ENCODE data around the gene CNTN4.
"Not testable (repeated sequence)": the region's sequence is repeated elsewhere in the genome, so short reads cannot be mapped to it uniquely, and the experiment has no call there.

Gene CNTN4

GRCh38 chr3:2934541-2934940, 835.9 kb downstream of the CNTN4 start:
- DNase-seq, result no peak

GRCh38 chr3:2937055-2937454, 838.4 kb downstream of the CNTN4 start:
- no peak for DNase-seq

- DNase-seq, result no peak
Measured at GRCh38 chr3:2937592-2937991, 838.9 kb downstream of the CNTN4 start.

- DNase-seq, result no peak
Measured at GRCh38 chr3:2938711-2939110, 840.0 kb downstream of the CNTN4 start.

GRCh38 chr3:2940062-2940461, 841.4 kb downstream of the CNTN4 start:
- DNase-seq, result no peak

GRCh38 chr3:2944628-2945027, 846.0 kb downstream of the CNTN4 start:
- DNase-seq, result no peak

GRCh38 chr3:2945121-2945520, 846.5 kb downstream of the CNTN4 start:
- no peak for DNase-seq

- no peak for DNase-seq
Measured at GRCh38 chr3:2947536-2947935, 848.9 kb downstream of the CNTN4 start.

GRCh38 chr3:2948882-2949281, 850.2 kb downstream of the CNTN4 start:
- DNase-seq, result no peak

- no peak for DNase-seq
Measured at GRCh38 chr3:2950159-2950558, 851.5 kb downstream of the CNTN4 start.

- no peak for DNase-seq
Measured at GRCh38 chr3:2957115-2957514, 858.4 kb downstream of the CNTN4 start.

- DNase-seq, result no peak
Measured at GRCh38 chr3:2958551-2958950, 859.9 kb downstream of the CNTN4 start.

- DNase-seq, result no peak
Measured at GRCh38 chr3:2961576-2961975, 862.9 kb downstream of the CNTN4 start.

GRCh38 chr3:2967871-2968270, 869.2 kb downstream of the CNTN4 start:
- no peak for DNase-seq

GRCh38 chr3:2968475-2968874, 869.8 kb downstream of the CNTN4 start:
- no peak for DNase-seq

GRCh38 chr3:2976212-2976611, 877.5 kb downstream of the CNTN4 start:
- DNase-seq, result no peak

GRCh38 chr3:2976796-2977195, 878.1 kb downstream of the CNTN4 start:
- no peak for DNase-seq

- no peak for DNase-seq
Measured at GRCh38 chr3:2978977-2979732, 880.5 kb downstream of the CNTN4 start.

GRCh38 chr3:2984005-2984830, 885.6 kb downstream of the CNTN4 start:
- DNase-seq, result no peak

- DNase-seq, result no peak
Measured at GRCh38 chr3:2984831-2985220, 886.2 kb downstream of the CNTN4 start.

- no peak for DNase-seq
Measured at GRCh38 chr3:2985479-2985878, 886.8 kb downstream of the CNTN4 start.

- DNase-seq, result no peak
Measured at GRCh38 chr3:2992534-2992933, 893.9 kb downstream of the CNTN4 start.

- not testable (repeated sequence) for DNase-seq
Measured at GRCh38 chr3:2993130-2993529, 894.5 kb downstream of the CNTN4 start.

GRCh38 chr3:2993736-2994135, 895.1 kb downstream of the CNTN4 start:
- no peak for DNase-seq
